ENCODE measurements around the gene WNT2.

WNT2 gene

GRCh38 chr7:117346161-117346560, 23.3 kb upstream of the WNT2 start:
- Histone ChIP-seq H2AK5ac (ENCODE audit: low read length) (no peak overlapping the region), H4K91ac (ENCODE audit: low read depth, low read length) (no peak overlapping the region), H2BK120ac (ENCODE audit: insufficient read depth, low read length, poor library complexity) (no peak overlapping the region)

GRCh38 chr7:117338020-117338419, 15.2 kb upstream of the WNT2 start:
- no peak overlapping the region for H2AK5ac ChIP-seq (ENCODE audit: low read length)
- H3K4me3 ChIP-seq (ENCODE audit: low read depth, low read length): no peak overlapping the region
- H3K4ac ChIP-seq (ENCODE audit: low read depth, low read length): no peak overlapping the region
- no peak overlapping the region for H3K9ac ChIP-seq (ENCODE audit: low read length)
- H3K23ac ChIP-seq (ENCODE audit: low read length): no peak overlapping the region
- no peak overlapping the region for H3K14ac ChIP-seq (ENCODE audit: low read length)
- H2AFZ ChIP-seq (ENCODE audit: insufficient read depth, low read length, poor library complexity): no peak overlapping the region
- H4K12ac ChIP-seq (ENCODE audit: low read depth, low read length): no peak overlapping the region
- H3K79me2 ChIP-seq (ENCODE audit: control insufficient read depth, insufficient read depth, low read length, poor library complexity): no peaks in the 10 kb centered on the region
- no peaks in the 10 kb centered on the region for H3K36me3 ChIP-seq (ENCODE audit: control insufficient read depth in 1 of 2, insufficient read depth in 2 of 2, low read length in 2 of 2)
- no peak overlapping the region for H4K8ac ChIP-seq (ENCODE audit: low read depth, low read length)
- H2BK120ac ChIP-seq (ENCODE audit: insufficient read depth, low read length, poor library complexity): no peak overlapping the region
- no peak overlapping the region for H3K27ac ChIP-seq (ENCODE audit: low read depth, low read length)
- no peak overlapping the region for H2BK12ac ChIP-seq (ENCODE audit: low read length)
- no CpG with 5 or more reads among the region's 1 CpG for WGBS (ENCODE audit: extremely low coverage, insufficient coverage, insufficient read length)
- H3K18ac ChIP-seq (ENCODE audit: low read length): no peak overlapping the region
- no peaks in the 10 kb centered on the region for H3K27me3 ChIP-seq (ENCODE audit: insufficient read depth, low read length)
- H3K4me2 ChIP-seq (ENCODE audit: low read length): no peak overlapping the region
- H2BK5ac ChIP-seq (ENCODE audit: low read depth, low read length, poor library complexity): no peak overlapping the region
- no peaks in the 10 kb centered on the region for H3K4me1 ChIP-seq (ENCODE audit: control insufficient read depth in 1 of 2, insufficient read depth in 2 of 2, low read length in 2 of 2)
- H3K9me3 ChIP-seq (ENCODE audit: insufficient read depth, low read depth, low read length): no peaks in the 10 kb centered on the region
- no peak for DNase-seq
- no peaks in the 10 kb centered on the region for H3K79me1 ChIP-seq (ENCODE audit: low read length)
- H4K91ac ChIP-seq (ENCODE audit: low read depth, low read length): no peak overlapping the region

More at GRCh38 chr7:117346161-117346560, 23.3 kb upstream of the WNT2 start:
- H2AFZ ChIP-seq (ENCODE audit: insufficient read depth, low read length, poor library complexity): no peak overlapping the region
- H3K23ac ChIP-seq (ENCODE audit: low read length): no peak overlapping the region
- no peak overlapping the region for H3K4ac ChIP-seq (ENCODE audit: low read depth, low read length)
- no peak overlapping the region for H3K4me2 ChIP-seq (ENCODE audit: low read length)
- H4K12ac ChIP-seq (ENCODE audit: low read depth, low read length): no peak overlapping the region
- no peaks in the 10 kb centered on the region for H3K79me1 ChIP-seq (ENCODE audit: low read length)
- no peak overlapping the region for H4K8ac ChIP-seq (ENCODE audit: low read depth, low read length)
- peaks cover 0 to 6% of the 10 kb centered on the region in 2 experiments for H3K4me1 ChIP-seq (ENCODE audit: control insufficient read depth in 1 of 2, insufficient read depth in 2 of 2, low read length in 2 of 2)
- no peaks in the 10 kb centered on the region for H3K79me2 ChIP-seq (ENCODE audit: control insufficient read depth, insufficient read depth, low read length, poor library complexity)
- no peak overlapping the region for H3K14ac ChIP-seq (ENCODE audit: low read length)
- no peaks in the 10 kb centered on the region for H3K36me3 ChIP-seq (ENCODE audit: control insufficient read depth in 1 of 2, insufficient read depth in 2 of 2, low read length in 2 of 2)
- H3K9ac ChIP-seq (ENCODE audit: low read length): no peak overlapping the region
- H3K27ac ChIP-seq (ENCODE audit: low read depth, low read length): no peak overlapping the region
- DNase-seq: no peak
- no peak overlapping the region for H3K4me3 ChIP-seq (ENCODE audit: low read depth, low read length)
- H2BK5ac ChIP-seq (ENCODE audit: low read depth, low read length, poor library complexity): no peak overlapping the region
- H3K18ac ChIP-seq (ENCODE audit: low read length): no peak overlapping the region
- no peaks in the 10 kb centered on the region for H3K27me3 ChIP-seq (ENCODE audit: insufficient read depth, low read length)
- H2BK12ac ChIP-seq (ENCODE audit: low read length): no peak overlapping the region
- H3K9me3 ChIP-seq (ENCODE audit: insufficient read depth, low read depth, low read length): no peaks in the 10 kb centered on the region

GRCh38 chr7:117333168-117333567, 10.3 kb upstream of the WNT2 start:
- DNase-seq: no peak
- Histone ChIP-seq H3K18ac (ENCODE audit: low read length) (no peak overlapping the region), H2AFZ (ENCODE audit: insufficient read depth, low read length, poor library complexity) (no peak overlapping the region), H4K8ac (ENCODE audit: low read depth, low read length) (no peak overlapping the region), H4K91ac (ENCODE audit: low read depth, low read length) (no peak overlapping the region), H3K14ac (ENCODE audit: low read length) (no peak overlapping the region), H2BK120ac (ENCODE audit: insufficient read depth, low read length, poor library complexity) (no peak overlapping the region), H3K79me1 (ENCODE audit: low read length) (no peaks in the 10 kb centered on the region), H3K4me3 (ENCODE audit: low read depth, low read length) (no peak overlapping the region), H2BK12ac (ENCODE audit: low read length) (no peak overlapping the region), H3K36me3 (ENCODE audit: control insufficient read depth in 1 of 2, insufficient read depth in 2 of 2, low read length in 2 of 2) (no peaks in the 10 kb centered on the region), H3K4me2 (ENCODE audit: low read length) (no peak overlapping the region), H3K23ac (ENCODE audit: low read length) (no peak overlapping the region), H3K9me3 (ENCODE audit: insufficient read depth, low read depth, low read length) (no peaks in the 10 kb centered on the region), H3K79me2 (ENCODE audit: control insufficient read depth, insufficient read depth, low read length, poor library complexity) (no peaks in the 10 kb centered on the region), H3K4me1 (ENCODE audit: control insufficient read depth in 1 of 2, insufficient read depth in 2 of 2, low read length in 2 of 2) (no peaks in the 10 kb centered on the region), H3K9ac (ENCODE audit: low read length) (no peak overlapping the region), H2AK5ac (ENCODE audit: low read length) (no peak overlapping the region), H2BK5ac (ENCODE audit: low read depth, low read length, poor library complexity) (no peak overlapping the region), H3K4ac (ENCODE audit: low read depth, low read length) (no peak overlapping the region), H4K12ac (ENCODE audit: low read depth, low read length) (no peak overlapping the region), H3K27ac (ENCODE audit: low read depth, low read length) (no peak overlapping the region), H3K27me3 (ENCODE audit: insufficient read depth, low read length) (no peaks in the 10 kb centered on the region)

GRCh38 chr7:117332031-117332430, 9.2 kb upstream of the WNT2 start:
- H2AFZ ChIP-seq (ENCODE audit: insufficient read depth, low read length, poor library complexity): no peak overlapping the region
- H2BK120ac ChIP-seq (ENCODE audit: insufficient read depth, low read length, poor library complexity): no peak overlapping the region
- H4K12ac ChIP-seq (ENCODE audit: low read depth, low read length): no peak overlapping the region
- H3K27me3 ChIP-seq (ENCODE audit: insufficient read depth, low read length): no peaks in the 10 kb centered on the region
- no peak for DNase-seq
- H3K23ac ChIP-seq (ENCODE audit: low read length): no peak overlapping the region
- no peak overlapping the region for H3K4me3 ChIP-seq (ENCODE audit: low read depth, low read length)
- H3K36me3 ChIP-seq (ENCODE audit: control insufficient read depth in 1 of 2, insufficient read depth in 2 of 2, low read length in 2 of 2): no peaks in the 10 kb centered on the region
- H3K4me1 ChIP-seq (ENCODE audit: control insufficient read depth in 1 of 2, insufficient read depth in 2 of 2, low read length in 2 of 2): no peaks in the 10 kb centered on the region
- H4K91ac ChIP-seq (ENCODE audit: low read depth, low read length): no peak overlapping the region
- no peak overlapping the region for H3K4ac ChIP-seq (ENCODE audit: low read depth, low read length)
- H2BK12ac ChIP-seq (ENCODE audit: low read length): no peak overlapping the region
- H2BK5ac ChIP-seq (ENCODE audit: low read depth, low read length, poor library complexity): no peak overlapping the region
- no peak overlapping the region for H3K27ac ChIP-seq (ENCODE audit: low read depth, low read length)
- H3K4me2 ChIP-seq (ENCODE audit: low read length): no peak overlapping the region
- no peaks in the 10 kb centered on the region for H3K9me3 ChIP-seq (ENCODE audit: insufficient read depth, low read depth, low read length)
- H3K18ac ChIP-seq (ENCODE audit: low read length): no peak overlapping the region
- H2AK5ac ChIP-seq (ENCODE audit: low read length): no peak overlapping the region
- H3K79me1 ChIP-seq (ENCODE audit: low read length): no peaks in the 10 kb centered on the region
- no peak overlapping the region for H3K14ac ChIP-seq (ENCODE audit: low read length)
- H4K8ac ChIP-seq (ENCODE audit: low read depth, low read length): no peak overlapping the region
- H3K79me2 ChIP-seq (ENCODE audit: control insufficient read depth, insufficient read depth, low read length, poor library complexity): no peaks in the 10 kb centered on the region
- no peak overlapping the region for H3K9ac ChIP-seq (ENCODE audit: low read length)

GRCh38 chr7:117325836-117326235, 3.0 kb upstream of the WNT2 start:
- Histone ChIP-seq H4K91ac (ENCODE audit: low read depth, low read length) (no peak overlapping the region), H2BK12ac (ENCODE audit: low read length) (no peak overlapping the region), H4K8ac (ENCODE audit: low read depth, low read length) (no peak overlapping the region), H4K12ac (ENCODE audit: low read depth, low read length) (no peak overlapping the region), H3K79me1 (ENCODE audit: low read length) (peaks cover 2% of the 10 kb centered on the region), H3K27me3 (ENCODE audit: insufficient read depth, low read length) (peaks cover 28% of the 10 kb centered on the region), H2AFZ (ENCODE audit: insufficient read depth, low read length, poor library complexity) (no peak overlapping the region), H3K79me2 (ENCODE audit: control insufficient read depth, insufficient read depth, low read length, poor library complexity) (no peaks in the 10 kb centered on the region), H2BK120ac (ENCODE audit: insufficient read depth, low read length, poor library complexity) (no peak overlapping the region), H3K4ac (ENCODE audit: low read depth, low read length) (no peak overlapping the region), H3K4me1 (ENCODE audit: control insufficient read depth in 1 of 2, insufficient read depth in 2 of 2, low read length in 2 of 2) (peaks cover 16 to 21% of the 10 kb centered on the region in 2 experiments), H2AK5ac (ENCODE audit: low read length) (no peak overlapping the region), H3K9me3 (ENCODE audit: insufficient read depth, low read depth, low read length) (no peaks in the 10 kb centered on the region), H2BK5ac (ENCODE audit: low read depth, low read length, poor library complexity) (no peak overlapping the region), H3K4me2 (ENCODE audit: low read length) (no peak overlapping the region), H3K14ac (ENCODE audit: low read length) (no peak overlapping the region), H3K18ac (ENCODE audit: low read length) (no peak overlapping the region), H3K4me3 (ENCODE audit: low read depth, low read length) (no peak overlapping the region), H3K27ac (ENCODE audit: low read depth, low read length) (no peak overlapping the region), H3K9ac (ENCODE audit: low read length) (no peak overlapping the region), H3K36me3 (ENCODE audit: control insufficient read depth in 1 of 2, insufficient read depth in 2 of 2, low read length in 2 of 2) (no peaks in the 10 kb centered on the region), H3K23ac (ENCODE audit: low read length) (no peak overlapping the region)
- no peak for DNase-seq
- WGBS (ENCODE audit: extremely low coverage, insufficient coverage, insufficient read length): no CpG with 5 or more reads among the region's 1 CpG

All from trophoblast cell (in vitro differentiated cells and primary cell).